SJSA1 (cell line): ENCODE results near the gene NFIC. TPM values are rescaled to one million over a fixed set of nuclear protein-coding genes. Genes with fewer than 3 reads are reported as not detected.
A peak's percentile ranks its signal among the peaks of the same experiment; 100 is the strongest.
"Not testable (repeated sequence)": the region's sequence is repeated elsewhere in the genome, so short reads cannot be mapped to it uniquely, and the experiment has no call there.

Experiments
- DNase-seq, 2 experiments: peaks; one replicate each; pipeline ENCODE4 v3.0.0-alpha.2; 2015 to 2020; ENCODE audit warnings: low spot score in 2 of 2, low read depth in 1 of 2
- H3K27ac ChIP-seq: fragments of 250-450 bp; sonication (Bioruptor Pico); 2 replicates; pipeline ENCODE4 v1.5.1; 2020; ENCODE audit warnings: mild to moderate bottlenecking, moderate library complexity
- H3K27me3 ChIP-seq: fragments of 250-450 bp; sonication (Bioruptor Pico); replicated peaks from 2 replicates; pipeline ENCODE4 v1.5.1; 2020; ENCODE audit warnings: mild to moderate bottlenecking, moderate library complexity
- H3K36me3 ChIP-seq: fragments of 250-450 bp; sonication (Bioruptor Pico); 2 replicates; pipeline ENCODE4 v1.5.1; 2020; ENCODE audit warnings: mild to moderate bottlenecking
- H3K4me1 ChIP-seq: fragments of 250-450 bp; sonication (Bioruptor Pico); replicated peaks from 2 replicates; pipeline ENCODE4 v1.6.1; 2021; ENCODE audit warnings: mild to moderate bottlenecking
- H3K4me3 ChIP-seq: fragments of 250-450 bp; sonication (Bioruptor Pico); 2 replicates; pipeline ENCODE4 v1.5.1; 2020; ENCODE audit warnings: mild to moderate bottlenecking
- H3K9me3 ChIP-seq: fragments of 250-450 bp; sonication (Bioruptor Pico); replicated peaks from 2 replicates; pipeline ENCODE4 v1.5.1; 2020; ENCODE audit warnings: mild to moderate bottlenecking
- total RNA-seq: library from RNA; depleted of rRNA; stranded (reverse); fragments of >200 nt; shearing (Covaris generic); gene quantifications from 2 replicates; pipeline ENCODE4 v1.2.3, GENCODE V29; 2014

The NFIC gene
- total RNA-seq, 1 experiment from 2014 or later: 27.6 TPM

- Histone ChIP-seq H3K27me3 (no peaks in the 10 kb centered on the region), H3K36me3 (peaks cover 36% of the 10 kb centered on the region), H3K4me3 (peak overlapping the region; percentile 74), H3K4me1 (peaks cover 39% of the 10 kb centered on the region), H3K27ac (no peak overlapping the region), H3K9me3 (0 out of 2 replicates have a peak, but pooled peaks cover 3% of the 10 kb centered on the region)
- no peak for DNase-seq
Measured at GRCh38 chr19:3368441-3368795, 2.0 kb downstream of the NFIC start.

- H3K4me1 ChIP-seq: peaks cover 39% of the 10 kb centered on the region
- 0 out of 2 replicates have a peak, but pooled peaks cover 3% of the 10 kb centered on the region for H3K9me3 ChIP-seq
- H3K4me3 ChIP-seq: peak overlapping the region; percentile 74
- no peaks in the 10 kb centered on the region for H3K27me3 ChIP-seq
- peak in 1 of 2 experiments; percentile 40 for DNase-seq
- peak overlapping the region; percentile 7; the same call in 1 of the 2 replicates for H3K27ac ChIP-seq
- H3K36me3 ChIP-seq: peaks cover 39% of the 10 kb centered on the region
Measured at GRCh38 chr19:3368848-3369336, 2.5 kb downstream of the NFIC start.

- H3K27ac ChIP-seq: peak overlapping the region; percentile 7; the same call in 1 of the 2 replicates
- 0 out of 2 replicates have a peak, but pooled peaks cover 3% of the 10 kb centered on the region for H3K9me3 ChIP-seq
- H3K36me3 ChIP-seq: peaks cover 46% of the 10 kb centered on the region
- H3K27me3 ChIP-seq: no peaks in the 10 kb centered on the region
- peak overlapping the region; percentile 25 for H3K4me3 ChIP-seq
- peaks cover 39% of the 10 kb centered on the region for H3K4me1 ChIP-seq
- DNase-seq: peak in 1 of 2 experiments; percentile 40
Measured at GRCh38 chr19:3369337-3370213, 3.2 kb downstream of the NFIC start.

- no peak overlapping the region for H3K4me3 ChIP-seq
Measured at GRCh38 chr19:3370214-3370720, 3.9 kb downstream of the NFIC start.

GRCh38 chr19:3370728-3371591 lies 4.6 kb downstream of the NFIC start:
- H3K27ac ChIP-seq: no peak overlapping the region
- peaks cover 28% of the 10 kb centered on the region for H3K4me1 ChIP-seq
- DNase-seq: no peak
- H3K36me3 ChIP-seq: peaks cover 55% of the 10 kb centered on the region
- no peak overlapping the region for H3K4me3 ChIP-seq
- H3K27me3 ChIP-seq: no peaks in the 10 kb centered on the region
- H3K9me3 ChIP-seq: 0 out of 2 replicates have a peak, but pooled peaks cover 3% of the 10 kb centered on the region

More at GRCh38 chr19:3370214-3370720, 3.9 kb downstream of the NFIC start:
- H3K27ac ChIP-seq: no peak overlapping the region
- H3K36me3 ChIP-seq: peaks cover 48% of the 10 kb centered on the region
- no peaks in the 10 kb centered on the region for H3K27me3 ChIP-seq
- no peak for DNase-seq
- 0 out of 2 replicates have a peak, but pooled peaks cover 3% of the 10 kb centered on the region for H3K9me3 ChIP-seq
- H3K4me1 ChIP-seq: peaks cover 33% of the 10 kb centered on the region

GRCh38 chr19:3372413-3372812 lies 6.0 kb downstream of the NFIC start:
- H3K4me3 ChIP-seq: no peak overlapping the region
- H3K27ac ChIP-seq: no peak overlapping the region
- peaks cover 55% of the 10 kb centered on the region for H3K36me3 ChIP-seq
- peaks cover 28% of the 10 kb centered on the region for H3K4me1 ChIP-seq
- H3K27me3 ChIP-seq: no peaks in the 10 kb centered on the region
- DNase-seq: no peak
- no peaks in the 10 kb centered on the region for H3K9me3 ChIP-seq

GRCh38 chr19:3373971-3374368 lies 7.6 kb downstream of the NFIC start:
- no peak for DNase-seq
- no peak overlapping the region for H3K27ac ChIP-seq

GRCh38 chr19:3374369-3375112 lies 8.2 kb downstream of the NFIC start:
- H3K36me3 ChIP-seq: peaks cover 54% of the 10 kb centered on the region
- no peaks in the 10 kb centered on the region for H3K9me3 ChIP-seq
- H3K27ac ChIP-seq: no peak overlapping the region
- peaks cover 6% of the 10 kb centered on the region for H3K4me1 ChIP-seq
- H3K27me3 ChIP-seq: no peaks in the 10 kb centered on the region
- H3K4me3 ChIP-seq: no peak overlapping the region
- no peak for DNase-seq

More at GRCh38 chr19:3373971-3374368, 7.6 kb downstream of the NFIC start:
- H3K4me3 ChIP-seq: no peak overlapping the region
- H3K27me3 ChIP-seq: no peaks in the 10 kb centered on the region
- H3K9me3 ChIP-seq: no peaks in the 10 kb centered on the region
- H3K4me1 ChIP-seq: peaks cover 12% of the 10 kb centered on the region
- peaks cover 56% of the 10 kb centered on the region for H3K36me3 ChIP-seq

GRCh38 chr19:3375221-3376090 lies 9.1 kb downstream of the NFIC start:
- no peak for DNase-seq
- Histone ChIP-seq H3K27me3 (no peaks in the 10 kb centered on the region), H3K27ac (no peak overlapping the region), H3K4me3 (no peak overlapping the region), H3K36me3 (peaks cover 49% of the 10 kb centered on the region), H3K9me3 (no peaks in the 10 kb centered on the region), H3K4me1 (no peaks in the 10 kb centered on the region)

GRCh38 chr19:3376091-3376455 lies 9.7 kb downstream of the NFIC start:
- H3K9me3 ChIP-seq, H3K27me3 ChIP-seq, H3K4me3 ChIP-seq, DNase-seq, H3K4me1 ChIP-seq, H3K27ac ChIP-seq: not testable (repeated sequence)
- H3K36me3 ChIP-seq: peaks cover 49% of the 10 kb centered on the region

- Histone ChIP-seq H3K36me3 (peaks cover 63% of the 10 kb centered on the region), H3K4me1 (no peaks in the 10 kb centered on the region), H3K9me3 (no peaks in the 10 kb centered on the region), H3K27ac (no peak overlapping the region), H3K27me3 (no peaks in the 10 kb centered on the region), H3K4me3 (no peak overlapping the region)
- DNase-seq: no peak
Measured at GRCh38 chr19:3378352-3379150, 12.2 kb downstream of the NFIC start.

- no peaks in the 10 kb centered on the region for H3K9me3 ChIP-seq
- H3K27ac ChIP-seq: no peak overlapping the region
- H3K27me3 ChIP-seq: no peaks in the 10 kb centered on the region
- no peak for DNase-seq
- H3K4me3 ChIP-seq: no peak overlapping the region
- peaks cover 48% of the 10 kb centered on the region for H3K36me3 ChIP-seq
- no peaks in the 10 kb centered on the region for H3K4me1 ChIP-seq
Measured at GRCh38 chr19:3380829-3381228, 14.4 kb downstream of the NFIC start.
